ENCODE measurements around the gene LYZL2. TPM values are rescaled to one million over a fixed set of nuclear protein-coding genes. Genes with fewer than 3 reads are reported as not detected.

LYZL2 gene
- polyA plus RNA-seq, 3 donors = not detected

DNA sequence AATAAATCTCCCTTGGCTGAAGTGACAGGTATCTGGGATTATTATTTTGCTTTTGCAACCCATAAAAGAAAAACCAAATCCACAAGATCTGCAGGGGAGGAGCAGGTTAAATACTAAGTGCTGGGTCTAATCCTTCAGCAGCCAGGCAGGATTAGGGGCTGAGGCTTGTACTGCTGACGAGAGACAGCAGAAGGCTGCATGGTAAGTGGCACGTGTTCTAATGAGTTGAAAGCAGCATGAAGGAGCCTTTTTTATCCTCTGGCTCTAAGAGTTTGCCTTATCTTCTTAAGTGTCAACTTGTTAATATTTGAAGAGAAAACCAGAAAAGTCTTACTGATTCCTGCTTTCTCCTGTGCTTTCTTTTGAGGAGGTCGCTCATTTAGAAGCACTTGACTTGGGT, 50.0 kb downstream of the LYZL2 start:
- intact Hi-C loops (cut with micrococcal nuclease) = no loop called here
- H3K9me3 Mint-ChIP-seq = peaks cover 0 to 2% (median 0%) of the 10 kb centered on the region in 7 donors

DNA sequence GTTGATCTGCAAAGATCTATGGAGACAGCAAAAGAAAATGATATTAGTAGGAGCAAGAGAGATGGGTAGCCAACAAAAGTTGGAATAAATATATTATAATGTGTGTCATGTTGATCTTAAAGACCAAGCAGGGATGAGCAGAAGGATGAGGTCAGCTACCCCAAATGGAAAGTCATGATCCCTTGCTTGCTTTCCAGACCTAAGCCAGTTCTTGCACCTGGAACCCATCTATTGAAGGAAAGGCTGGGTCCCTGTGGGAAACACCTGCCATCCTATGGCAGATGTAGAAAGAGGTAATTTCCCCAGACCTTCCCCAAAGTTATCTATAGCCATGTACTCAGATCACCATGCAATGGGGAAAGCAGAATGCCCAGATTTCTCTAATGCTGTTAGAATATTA, 52.5 kb downstream of the LYZL2 start:
- no peaks in the 10 kb centered on the region for H3K36me3 Mint-ChIP-seq
- intact Hi-C loops (cut with micrococcal nuclease) = no loop called here
- H3K27ac ChIP-seq (ENCODE audit: low read depth in 1 of 2, low read length in 2 of 2) = no peak overlapping the region
- H3K36me3 ChIP-seq (replicated peaks in 1 of 2; ENCODE audit: control insufficient read depth in 1 of 2, insufficient read depth in 2 of 2, low read length in 2 of 2) = no peaks in the 10 kb centered on the region
- H3K79me2 ChIP-seq (ENCODE audit: insufficient read depth, low read length) = no peaks in the 10 kb centered on the region
- no peak overlapping the region for H3K9ac ChIP-seq (ENCODE audit: insufficient read depth, low read length, poor library complexity, severe bottlenecking)
- H3K4me2 ChIP-seq (replicated peaks; ENCODE audit: extremely low read depth, low read length, poor library complexity, severe bottlenecking) = no peak overlapping the region
- TF ChIP-seq, protein P1, sequence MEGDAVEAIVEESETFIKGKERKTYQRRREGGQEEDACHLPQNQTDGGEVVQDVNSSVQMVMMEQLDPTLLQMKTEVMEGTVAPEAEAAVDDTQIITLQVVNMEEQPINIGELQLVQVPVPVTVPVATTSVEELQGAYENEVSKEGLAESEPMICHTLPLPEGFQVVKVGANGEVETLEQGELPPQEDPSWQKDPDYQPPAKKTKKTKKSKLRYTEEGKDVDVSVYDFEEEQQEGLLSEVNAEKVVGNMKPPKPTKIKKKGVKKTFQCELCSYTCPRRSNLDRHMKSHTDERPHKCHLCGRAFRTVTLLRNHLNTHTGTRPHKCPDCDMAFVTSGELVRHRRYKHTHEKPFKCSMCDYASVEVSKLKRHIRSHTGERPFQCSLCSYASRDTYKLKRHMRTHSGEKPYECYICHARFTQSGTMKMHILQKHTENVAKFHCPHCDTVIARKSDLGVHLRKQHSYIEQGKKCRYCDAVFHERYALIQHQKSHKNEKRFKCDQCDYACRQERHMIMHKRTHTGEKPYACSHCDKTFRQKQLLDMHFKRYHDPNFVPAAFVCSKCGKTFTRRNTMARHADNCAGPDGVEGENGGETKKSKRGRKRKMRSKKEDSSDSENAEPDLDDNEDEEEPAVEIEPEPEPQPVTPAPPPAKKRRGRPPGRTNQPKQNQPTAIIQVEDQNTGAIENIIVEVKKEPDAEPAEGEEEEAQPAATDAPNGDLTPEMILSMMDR (IDR thresholded peaks at IDR 0.05) = no peak
- H3K4me1 ChIP-seq (ENCODE audit: control insufficient read depth in 1 of 2, insufficient read depth in 2 of 2, low read length in 2 of 2) = peaks cover 38 to 43% of the 10 kb centered on the region in 2 donors
- no peak overlapping the region for H2AFZ ChIP-seq (ENCODE audit: insufficient read depth, low read depth, low read length, poor library complexity, severe bottlenecking)
- no peaks in the 10 kb centered on the region for H3K27me3 Mint-ChIP-seq (ENCODE audit: low read depth in 3 of 3)
- no peaks in the 10 kb centered on the region for H3K9me3 ChIP-seq (replicated peaks in 1 of 2; ENCODE audit: control insufficient read depth in 1 of 2, insufficient read depth in 1 of 2, low read length in 2 of 2)
- DNase-seq = no peak
- no peak overlapping the region for H3K4me3 ChIP-seq (replicated peaks in 1 of 3; ENCODE audit: low read depth in 2 of 3, low read length in 3 of 3)
- no peak overlapping the region for H3K27ac Mint-ChIP-seq
- peaks cover 0 to 2% (median 0%) of the 10 kb centered on the region in 7 donors for H3K9me3 Mint-ChIP-seq
- no peaks in the 10 kb centered on the region for H4K20me1 ChIP-seq (ENCODE audit: insufficient read depth, low read length)
- no peaks in the 10 kb centered on the region for H3K27me3 ChIP-seq (ENCODE audit: control insufficient read depth in 2 of 2, insufficient read depth in 2 of 2, low read length in 2 of 2)
- peaks cover 40% of the 10 kb centered on the region for H3K4me1 Mint-ChIP-seq
- H3K4me3 Mint-ChIP-seq = no peak overlapping the region

More for the DNA sequence above, 50.0 kb downstream of the LYZL2 start:
- no peaks in the 10 kb centered on the region for H3K9me3 ChIP-seq (replicated peaks in 1 of 2; ENCODE audit: control insufficient read depth in 1 of 2, insufficient read depth in 1 of 2, low read length in 2 of 2)
- H3K79me2 ChIP-seq (ENCODE audit: insufficient read depth, low read length) = no peaks in the 10 kb centered on the region
- H3K27me3 ChIP-seq (ENCODE audit: control insufficient read depth in 2 of 2, insufficient read depth in 2 of 2, low read length in 2 of 2) = no peaks in the 10 kb centered on the region
- peak overlapping the region in 1 of 7 donors; percentile 46 for H3K27ac Mint-ChIP-seq
- H2AFZ ChIP-seq (ENCODE audit: insufficient read depth, low read depth, low read length, poor library complexity, severe bottlenecking) = no peak overlapping the region
- DNase-seq = no peak
- peaks cover 35 to 42% of the 10 kb centered on the region in 2 donors for H3K4me1 ChIP-seq (ENCODE audit: control insufficient read depth in 1 of 2, insufficient read depth in 2 of 2, low read length in 2 of 2)
- H3K4me3 Mint-ChIP-seq = no peak overlapping the region
- TF ChIP-seq, protein P1 (IDR thresholded peaks at IDR 0.05) = no peak
- no peaks in the 10 kb centered on the region for H4K20me1 ChIP-seq (ENCODE audit: insufficient read depth, low read length)
- H3K4me3 ChIP-seq (replicated peaks in 1 of 3; ENCODE audit: low read depth in 2 of 3, low read length in 3 of 3) = no peak overlapping the region
- H3K4me2 ChIP-seq (replicated peaks; ENCODE audit: extremely low read depth, low read length, poor library complexity, severe bottlenecking) = no peak overlapping the region
- no peaks in the 10 kb centered on the region for H3K36me3 ChIP-seq (replicated peaks in 1 of 2; ENCODE audit: control insufficient read depth in 1 of 2, insufficient read depth in 2 of 2, low read length in 2 of 2)
- peaks cover 37% of the 10 kb centered on the region for H3K4me1 Mint-ChIP-seq
- H3K9ac ChIP-seq (ENCODE audit: insufficient read depth, low read length, poor library complexity, severe bottlenecking) = no peak overlapping the region
- no peak overlapping the region for H3K27ac ChIP-seq (ENCODE audit: low read depth in 1 of 2, low read length in 2 of 2)
- 100% methylated on average over 1 of the region's 3 CpGs for WGBS (ENCODE audit: insufficient coverage)
- H3K36me3 Mint-ChIP-seq = no peaks in the 10 kb centered on the region
- peaks cover 0 to 2% (median 0%) of the 10 kb centered on the region in 3 donors for H3K27me3 Mint-ChIP-seq (ENCODE audit: low read depth in 3 of 3)

All from CD14-positive monocyte (primary cell).